ENCODE data around the gene IL36RN.

Gene IL36RN

DNA sequence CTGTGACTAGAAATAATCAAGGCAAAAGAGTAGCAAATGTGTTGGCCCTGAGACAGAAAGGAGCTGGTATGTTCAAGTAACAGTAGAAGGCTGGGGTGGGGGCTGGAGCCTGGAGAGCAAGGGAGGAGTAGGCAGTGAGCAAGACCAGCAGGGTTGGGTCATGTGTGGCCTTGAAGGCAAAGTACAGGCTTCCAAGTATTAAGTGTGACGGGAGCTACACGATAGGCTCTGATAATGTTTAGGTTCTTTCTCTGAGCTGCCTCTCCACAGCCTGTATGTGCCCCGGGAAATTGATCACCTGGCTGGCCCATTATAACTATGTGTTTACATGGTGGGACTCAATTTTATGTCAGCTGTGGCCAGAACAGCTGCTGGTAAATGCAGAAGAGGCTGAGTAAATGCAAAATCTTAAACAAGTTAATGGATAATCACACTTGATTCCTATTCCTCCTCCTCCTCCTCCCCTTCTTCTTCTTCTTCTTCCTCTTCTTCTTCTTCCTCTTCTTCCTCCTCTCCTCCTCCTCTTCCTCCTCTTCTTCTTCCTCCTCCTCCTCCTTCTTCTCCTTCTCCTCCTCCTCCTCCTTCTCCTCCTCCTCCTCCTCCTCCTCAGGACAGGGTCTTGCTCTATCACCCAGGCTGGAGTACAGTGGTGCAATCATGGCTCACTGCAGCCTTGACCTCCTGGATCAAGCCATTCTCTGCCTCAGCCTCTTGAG lies 18.1 kb downstream of the IL36RN start:
- Histone ChIP-seq H3K4me1 (ENCODE audit: insufficient read depth, low read length) (no peaks in the 10 kb centered on the region), H3K36me3 (ENCODE audit: insufficient read depth, low read length) (no peaks in the 10 kb centered on the region), H2AFZ (ENCODE audit: low read depth, low read length) (no peak overlapping the region), H4K20me1 (ENCODE audit: insufficient read depth, low read length) (no peaks in the 10 kb centered on the region), H3K9ac (ENCODE audit: low read depth, low read length) (no peak overlapping the region), H3K9me3 (ENCODE audit: insufficient read depth, low read length, severe bottlenecking) (no peaks in the 10 kb centered on the region), H3K27me3 (ENCODE audit: insufficient read depth, low read length, poor library complexity) (peaks cover 38% of the 10 kb centered on the region), H3K79me2 (ENCODE audit: insufficient read depth, low read length) (no peaks in the 10 kb centered on the region), H3K4me2 (ENCODE audit: insufficient read depth, low read length) (no peak overlapping the region), H3K27ac (ENCODE audit: low read length) (no peak overlapping the region), H3K4me3 (ENCODE audit: low read depth in 1 of 2, low read length in 2 of 2) (no peak overlapping the region)
- TF ChIP-seq EZH2 (IDR thresholded peaks at IDR 0.05; ENCODE audit: borderline replicate concordance, low read depth, low read length, severe bottlenecking) = no peak
- TF ChIP-seq, protein P1, sequence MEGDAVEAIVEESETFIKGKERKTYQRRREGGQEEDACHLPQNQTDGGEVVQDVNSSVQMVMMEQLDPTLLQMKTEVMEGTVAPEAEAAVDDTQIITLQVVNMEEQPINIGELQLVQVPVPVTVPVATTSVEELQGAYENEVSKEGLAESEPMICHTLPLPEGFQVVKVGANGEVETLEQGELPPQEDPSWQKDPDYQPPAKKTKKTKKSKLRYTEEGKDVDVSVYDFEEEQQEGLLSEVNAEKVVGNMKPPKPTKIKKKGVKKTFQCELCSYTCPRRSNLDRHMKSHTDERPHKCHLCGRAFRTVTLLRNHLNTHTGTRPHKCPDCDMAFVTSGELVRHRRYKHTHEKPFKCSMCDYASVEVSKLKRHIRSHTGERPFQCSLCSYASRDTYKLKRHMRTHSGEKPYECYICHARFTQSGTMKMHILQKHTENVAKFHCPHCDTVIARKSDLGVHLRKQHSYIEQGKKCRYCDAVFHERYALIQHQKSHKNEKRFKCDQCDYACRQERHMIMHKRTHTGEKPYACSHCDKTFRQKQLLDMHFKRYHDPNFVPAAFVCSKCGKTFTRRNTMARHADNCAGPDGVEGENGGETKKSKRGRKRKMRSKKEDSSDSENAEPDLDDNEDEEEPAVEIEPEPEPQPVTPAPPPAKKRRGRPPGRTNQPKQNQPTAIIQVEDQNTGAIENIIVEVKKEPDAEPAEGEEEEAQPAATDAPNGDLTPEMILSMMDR (IDR thresholded peaks at IDR 0.05; ENCODE audit: borderline replicate concordance, extremely low read depth, low read length, poor library complexity, severe bottlenecking) = no peak
- ATAC-seq (ENCODE audit: insufficient read depth, low read depth) (no peak), DNase-seq (no peak)

DNA sequence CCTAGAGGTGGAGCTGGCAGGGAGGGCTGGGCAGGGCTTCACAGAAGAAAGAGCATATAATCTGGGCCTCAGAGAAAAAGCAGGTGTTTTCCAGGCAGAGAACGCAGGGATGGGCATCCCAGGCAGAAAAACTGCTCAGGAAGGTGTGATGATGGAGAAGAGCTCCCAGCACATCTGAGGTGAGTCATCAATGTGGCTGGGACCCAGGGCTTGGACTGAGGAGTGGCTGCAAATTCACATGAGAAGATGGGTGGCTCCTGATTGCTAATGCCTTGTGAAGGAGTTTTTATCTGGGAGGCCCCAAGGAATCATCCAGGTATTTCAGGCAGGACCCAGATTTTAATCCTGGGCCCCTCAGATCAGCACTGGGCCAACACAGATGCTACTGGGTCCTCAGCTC lies 18.9 kb downstream of the IL36RN start:
- Histone ChIP-seq H3K9ac (ENCODE audit: low read depth, low read length) (no peak overlapping the region), H3K9me3 (ENCODE audit: insufficient read depth, low read length, severe bottlenecking) (no peaks in the 10 kb centered on the region), H3K79me2 (ENCODE audit: insufficient read depth, low read length) (no peaks in the 10 kb centered on the region), H3K4me1 (ENCODE audit: insufficient read depth, low read length) (no peaks in the 10 kb centered on the region), H2AFZ (ENCODE audit: low read depth, low read length) (no peak overlapping the region), H3K36me3 (ENCODE audit: insufficient read depth, low read length) (no peaks in the 10 kb centered on the region), H3K4me2 (ENCODE audit: insufficient read depth, low read length) (no peak overlapping the region), H3K27ac (ENCODE audit: low read length) (no peak overlapping the region), H3K27me3 (ENCODE audit: insufficient read depth, low read length, poor library complexity) (peaks cover 41% of the 10 kb centered on the region), H4K20me1 (ENCODE audit: insufficient read depth, low read length) (no peaks in the 10 kb centered on the region), H3K4me3 (ENCODE audit: low read depth in 1 of 2, low read length in 2 of 2) (no peak overlapping the region)
- DNase-seq = no peak
- TF ChIP-seq EZH2 (IDR thresholded peaks at IDR 0.05; ENCODE audit: borderline replicate concordance, low read depth, low read length, severe bottlenecking) = no peak
- TF ChIP-seq, protein P1 (IDR thresholded peaks at IDR 0.05; ENCODE audit: borderline replicate concordance, extremely low read depth, low read length, poor library complexity, severe bottlenecking) = no peak
- no peak for ATAC-seq (ENCODE audit: insufficient read depth, low read depth)

DNA sequence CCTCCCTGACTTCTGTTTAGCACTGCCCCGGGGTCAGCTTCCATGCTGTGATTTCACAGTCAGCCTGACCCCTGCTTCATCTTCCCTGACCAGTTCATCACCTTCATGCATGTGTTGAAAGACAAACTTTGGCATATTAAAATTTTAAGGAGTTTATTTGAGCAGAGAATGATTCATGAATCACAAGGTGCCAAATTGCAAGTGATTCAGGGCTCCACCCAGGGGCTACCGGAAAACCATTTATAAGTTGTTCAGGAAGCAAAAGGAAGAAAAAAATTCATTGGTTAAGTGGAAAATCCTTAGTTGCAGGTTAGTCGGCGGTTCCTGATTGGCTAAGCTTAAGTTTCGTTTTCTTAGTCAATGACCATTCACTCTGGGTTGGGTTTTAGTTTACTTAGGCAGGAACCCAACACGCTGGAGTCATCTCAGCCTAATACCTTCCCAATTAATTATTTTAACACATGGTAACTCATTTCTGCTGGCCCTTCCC lies 19.4 kb downstream of the IL36RN start:
- Histone ChIP-seq H3K36me3 (ENCODE audit: insufficient read depth, low read length) (no peaks in the 10 kb centered on the region), H3K4me2 (ENCODE audit: insufficient read depth, low read length) (no peak overlapping the region), H3K9ac (ENCODE audit: low read depth, low read length) (no peak overlapping the region), H3K4me3 (ENCODE audit: low read depth in 1 of 2, low read length in 2 of 2) (no peak overlapping the region), H4K20me1 (ENCODE audit: insufficient read depth, low read length) (no peaks in the 10 kb centered on the region), H3K4me1 (ENCODE audit: insufficient read depth, low read length) (no peaks in the 10 kb centered on the region), H2AFZ (ENCODE audit: low read depth, low read length) (no peak overlapping the region), H3K9me3 (ENCODE audit: insufficient read depth, low read length, severe bottlenecking) (no peaks in the 10 kb centered on the region), H3K79me2 (ENCODE audit: insufficient read depth, low read length) (no peaks in the 10 kb centered on the region), H3K27ac (ENCODE audit: low read length) (no peak overlapping the region), H3K27me3 (ENCODE audit: insufficient read depth, low read length, poor library complexity) (peaks cover 41% of the 10 kb centered on the region)
- no peak for DNase-seq
- TF ChIP-seq, protein P1 (IDR thresholded peaks at IDR 0.05; ENCODE audit: borderline replicate concordance, extremely low read depth, low read length, poor library complexity, severe bottlenecking) = no peak
- TF ChIP-seq EZH2 (IDR thresholded peaks at IDR 0.05; ENCODE audit: borderline replicate concordance, low read depth, low read length, severe bottlenecking) = no peak
- no peak for ATAC-seq (ENCODE audit: insufficient read depth, low read depth)
